Measurements from ENCODE around the gene OGFRL1.
"Not testable (repeated sequence)": the region's sequence is repeated elsewhere in the genome, so short reads cannot be mapped to it uniquely, and the experiment has no call there.

OGFRL1 gene

GRCh38 chr6:71288228-71289038, at the start of gene OGFRL1:
Gene OGFRL1 (plus strand): TSS chr6:71288811. CDS start chr6:71288937, 126 bp downstream.
- DNase-seq: peak; percentile 74

- DNase-seq: no peak
Measured at GRCh38 chr6:71239694-71240093, 48.9 kb upstream of the OGFRL1 start.

- DNase-seq: no peak
Measured at GRCh38 chr6:71245265-71246049, 43.2 kb upstream of the OGFRL1 start.

- DNase-seq: no peak
Measured at GRCh38 chr6:71246596-71246995, 42.0 kb upstream of the OGFRL1 start.

- DNase-seq: no peak
Measured at GRCh38 chr6:71248306-71248765, 40.3 kb upstream of the OGFRL1 start.

GRCh38 chr6:71248878-71249544, 39.6 kb upstream of the OGFRL1 start:
- no peak for DNase-seq

- no peak for DNase-seq
Measured at GRCh38 chr6:71250099-71250602, 38.5 kb upstream of the OGFRL1 start.

- no peak for DNase-seq
Measured at GRCh38 chr6:71252410-71252809, 36.2 kb upstream of the OGFRL1 start.

- DNase-seq: no peak
Measured at GRCh38 chr6:71252960-71253359, 35.7 kb upstream of the OGFRL1 start.

- no peak for DNase-seq
Measured at GRCh38 chr6:71254323-71254722, 34.3 kb upstream of the OGFRL1 start.

- DNase-seq: no peak
Measured at GRCh38 chr6:71258078-71258866, 30.3 kb upstream of the OGFRL1 start.

- DNase-seq: no peak
Measured at GRCh38 chr6:71259888-71260604, 28.6 kb upstream of the OGFRL1 start.

- DNase-seq: no peak
Measured at GRCh38 chr6:71262914-71263313, 25.7 kb upstream of the OGFRL1 start.

GRCh38 chr6:71266392-71266791, 22.2 kb upstream of the OGFRL1 start:
- DNase-seq: not testable (repeated sequence)

GRCh38 chr6:71268735-71269437, 19.7 kb upstream of the OGFRL1 start:
- peak; percentile 45 for DNase-seq

GRCh38 chr6:71277926-71278600, 10.5 kb upstream of the OGFRL1 start:
- DNase-seq: no peak

GRCh38 chr6:71279321-71279720, 9.3 kb upstream of the OGFRL1 start:
- DNase-seq: no peak

GRCh38 chr6:71279740-71280139, 8.9 kb upstream of the OGFRL1 start:
- DNase-seq: no peak

- no peak for DNase-seq
Measured at GRCh38 chr6:71280701-71281100, 7.9 kb upstream of the OGFRL1 start.

GRCh38 chr6:71284785-71285184, 3.8 kb upstream of the OGFRL1 start:
- no peak for DNase-seq
